Cardiac muscle cell (in vitro differentiated cells and primary cell): ENCODE measurements around the gene HIPK3. TPM values are rescaled to one million over a fixed set of nuclear protein-coding genes. Genes with fewer than 3 reads are reported as not detected.

Experiments used
- DNase-seq, 2 donors: peaks; one replicate each; pipeline versions ENCODE4 v3.0.0 to v3.0.0-alpha.2; 2010 to 2017; ENCODE audit warnings: low read depth in 1 of 2, low spot score in 1 of 2
- H3K27ac ChIP-seq: fragments of 200-600 bp; sonication (generic); 2 replicates; pipeline ENCODE4 v1.5.1; 2016
- H3K27me3 ChIP-seq: fragments of 200-600 bp; sonication (generic); 2 replicates; pipeline ENCODE4 v1.6.0; 2016; ENCODE audit warnings: control low read depth
- H3K36me3 ChIP-seq: fragments of 200-600 bp; sonication (generic); 2 replicates; pipeline ENCODE4 v1.5.1; 2016; ENCODE audit warnings: control low read depth
- H3K4me1 ChIP-seq: fragments of 200-600 bp; sonication (generic); 2 replicates; pipeline ENCODE4 v1.8.1; 2017; ENCODE audit warnings: low read depth, mild to moderate bottlenecking, mixed run types
- H3K4me3 ChIP-seq: fragments of 200-600 bp; sonication (generic); 2 replicates; pipeline ENCODE4 v1.5.1; 2016; ENCODE audit warnings: mild to moderate bottlenecking
- H3K9me3 ChIP-seq: fragments of 200-600 bp; sonication (generic); 2 replicates; pipeline ENCODE4 v1.5.1; 2017; ENCODE audit warnings: low read depth, mild to moderate bottlenecking, control low read depth
- CTCF ChIP-seq: IDR thresholded peaks from 2 replicates; pipeline ENCODE4 v1.5.1; 2012; ENCODE audit warnings: low read depth, mild to moderate bottlenecking, low read length
- polyA plus RNA-seq: library from polyadenylated mRNA; unstranded; fragments of >200 nt; fragmentation: Nextera tagmentation; extraction: Ambion mirVana; gene quantifications from 2 replicates; pipeline ENCODE4 v1.2.1, GENCODE V29; 2016
- total RNA-seq: library from RNA; depleted of rRNA; stranded (reverse); fragments of >200 nt; gene quantifications from 2 replicates; pipeline ENCODE4 v1.2.3, GENCODE V29; 2016

The HIPK3 gene
- total and polyA plus RNA-seq, 2 experiments from 2014 or later = 56.6 to 179 TPM

GRCh38 chr11:33320016-33320813 is 63.0 kb downstream of the HIPK3 start:
- no peaks in the 10 kb centered on the region for H3K27me3 ChIP-seq
- no peak overlapping the region for H3K4me3 ChIP-seq
- H3K9me3 ChIP-seq = no peaks in the 10 kb centered on the region
- H3K27ac ChIP-seq = peak overlapping the region; percentile 90
- H3K36me3 ChIP-seq = no peaks in the 10 kb centered on the region
- TF ChIP-seq CTCF = no peak
- H3K4me1 ChIP-seq = peaks cover 88% of the 10 kb centered on the region
- DNase-seq = peak in 1 of 2 donors; percentile 27

- Histone ChIP-seq H3K27me3 (no peaks in the 10 kb centered on the region), H3K27ac (peak overlapping the region; percentile 90), H3K4me1 (peaks cover 88% of the 10 kb centered on the region), H3K36me3 (no peaks in the 10 kb centered on the region), H3K4me3 (no peak overlapping the region), H3K9me3 (no peaks in the 10 kb centered on the region)
- peak; percentile 28 to 48 for DNase-seq
- TF ChIP-seq CTCF = no peak
These were observed 63.7 kb downstream of the HIPK3 start for GRCh38 chr11:33320814-33321330.

GRCh38 chr11:33321422-33321821 is 64.2 kb downstream of the HIPK3 start:
- H3K4me3 ChIP-seq = no peak overlapping the region
- no peak for TF ChIP-seq CTCF
- peak overlapping the region; percentile 90 for H3K27ac ChIP-seq
- DNase-seq = no peak
- H3K9me3 ChIP-seq = no peaks in the 10 kb centered on the region
- H3K27me3 ChIP-seq = no peaks in the 10 kb centered on the region
- H3K36me3 ChIP-seq = no peaks in the 10 kb centered on the region
- peaks cover 87% of the 10 kb centered on the region for H3K4me1 ChIP-seq

GRCh38 chr11:33323421-33323820 is 66.2 kb downstream of the HIPK3 start:
- no peaks in the 10 kb centered on the region for H3K36me3 ChIP-seq
- peaks cover 73% of the 10 kb centered on the region for H3K4me1 ChIP-seq
- H3K9me3 ChIP-seq = no peaks in the 10 kb centered on the region
- peak overlapping the region; percentile 90 for H3K27ac ChIP-seq
- no peak for DNase-seq
- H3K4me3 ChIP-seq = no peak overlapping the region
- TF ChIP-seq CTCF = no peak
- no peaks in the 10 kb centered on the region for H3K27me3 ChIP-seq

GRCh38 chr11:33324302-33324985 is 67.3 kb downstream of the HIPK3 start:
- peak in 1 of 2 donors; percentile 40 for DNase-seq
- Histone ChIP-seq H3K27ac (peak overlapping the region; percentile 90), H3K9me3 (no peaks in the 10 kb centered on the region), H3K27me3 (no peaks in the 10 kb centered on the region), H3K4me3 (no peak overlapping the region), H3K36me3 (no peaks in the 10 kb centered on the region), H3K4me1 (peaks cover 74% of the 10 kb centered on the region)
- TF ChIP-seq CTCF = no peak
